Right atrium auricular region (tissue), 2 donors: Measurements from ENCODE around the gene EPS8. TPM values are rescaled to one million over a fixed set of nuclear protein-coding genes. Genes with fewer than 3 reads are reported as not detected.
A peak's percentile ranks its signal among the peaks of the same experiment; 100 is the strongest.

ENCODE experiments used
- DNase-seq: peaks from one replicate; pipeline ENCODE4 v3.0.0-alpha.2; 2019; ENCODE audit warnings: low spot score
- H3K27ac ChIP-seq, 2 donors: fragments of 200-600 bp; sonication (generic); 1 replicate in 1 of 2; 2 replicates in 1 of 2; pipeline ENCODE4 v1.5.1; 2016 to 2019
- H3K27me3 ChIP-seq, 2 donors: fragments of 200-600 bp; sonication (generic); one replicate each; pipeline versions ENCODE4 v1.5.1 to v1.6.0; 2017 to 2019
- H3K36me3 ChIP-seq: fragments of 200-600 bp; sonication (generic); one replicate; pipeline ENCODE4 v1.5.1; 2016
- H3K4me1 ChIP-seq, 2 donors: fragments of 200-600 bp; sonication (generic); one replicate each; pipeline versions ENCODE4 v1.5.1 to v1.6.0; 2017 to 2019
- H3K4me3 ChIP-seq, 2 donors: fragments of 200-600 bp; sonication (generic); 1 replicate in 1 of 2; 2 replicates in 1 of 2; pipeline ENCODE4 v1.5.1; 2017 to 2019; ENCODE audit warnings: mild to moderate bottlenecking in 1 of 2, moderate library complexity in 1 of 2
- H3K9me3 ChIP-seq, 2 donors: fragments of 200-600 bp; sonication (generic); one replicate each; pipeline ENCODE4 v1.5.1; 2019
- total RNA-seq, 2 donors: library from RNA; depleted of rRNA; stranded (reverse); fragments of >200 nt; gene quantifications; one replicate each; pipeline ENCODE4 v1.1.0, GENCODE V29; 2016
- TF ChIP-seq, protein P1 (sequence below), 2 donors: fragments of 200-600 bp; sonication (generic); IDR thresholded peaks; one replicate each; pipeline ENCODE4 v1.5.1; 2019; ENCODE audit warnings: antibody characterized with exemption in 2 of 2

Gene EPS8
- total RNA-seq, 2 donors from 2014 or later: 46.9 to 72.3 TPM

DNA sequence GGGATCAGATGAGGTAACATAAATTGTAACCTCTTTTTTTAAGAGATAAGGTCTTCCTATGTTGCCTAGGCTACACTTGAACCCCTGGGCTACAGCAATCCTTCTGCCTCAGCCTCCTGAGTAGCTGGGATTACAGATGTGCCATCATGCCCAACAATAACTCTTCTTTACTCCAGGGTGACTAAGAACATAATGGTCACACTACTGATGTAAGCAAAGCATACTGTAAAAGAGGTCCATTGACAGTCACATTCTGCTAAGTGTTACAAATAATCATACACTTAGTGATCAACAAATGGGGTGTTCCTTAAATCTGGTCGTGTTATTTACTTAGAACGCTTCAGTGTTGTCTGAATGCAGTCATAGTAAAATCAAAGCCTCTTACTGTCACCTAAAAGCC, 68.9 kb downstream of the EPS8 start:
- no peak overlapping the region for H3K4me3 ChIP-seq
- peaks cover 0 to 37% of the 10 kb centered on the region in 2 donors for H3K4me1 ChIP-seq
- TF ChIP-seq, protein P1, sequence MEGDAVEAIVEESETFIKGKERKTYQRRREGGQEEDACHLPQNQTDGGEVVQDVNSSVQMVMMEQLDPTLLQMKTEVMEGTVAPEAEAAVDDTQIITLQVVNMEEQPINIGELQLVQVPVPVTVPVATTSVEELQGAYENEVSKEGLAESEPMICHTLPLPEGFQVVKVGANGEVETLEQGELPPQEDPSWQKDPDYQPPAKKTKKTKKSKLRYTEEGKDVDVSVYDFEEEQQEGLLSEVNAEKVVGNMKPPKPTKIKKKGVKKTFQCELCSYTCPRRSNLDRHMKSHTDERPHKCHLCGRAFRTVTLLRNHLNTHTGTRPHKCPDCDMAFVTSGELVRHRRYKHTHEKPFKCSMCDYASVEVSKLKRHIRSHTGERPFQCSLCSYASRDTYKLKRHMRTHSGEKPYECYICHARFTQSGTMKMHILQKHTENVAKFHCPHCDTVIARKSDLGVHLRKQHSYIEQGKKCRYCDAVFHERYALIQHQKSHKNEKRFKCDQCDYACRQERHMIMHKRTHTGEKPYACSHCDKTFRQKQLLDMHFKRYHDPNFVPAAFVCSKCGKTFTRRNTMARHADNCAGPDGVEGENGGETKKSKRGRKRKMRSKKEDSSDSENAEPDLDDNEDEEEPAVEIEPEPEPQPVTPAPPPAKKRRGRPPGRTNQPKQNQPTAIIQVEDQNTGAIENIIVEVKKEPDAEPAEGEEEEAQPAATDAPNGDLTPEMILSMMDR (IDR thresholded peaks at IDR 0.05): no peak
- no peaks in the 10 kb centered on the region for H3K9me3 ChIP-seq
- no peaks in the 10 kb centered on the region for H3K36me3 ChIP-seq
- DNase-seq: no peak
- no peaks in the 10 kb centered on the region for H3K27me3 ChIP-seq
- H3K27ac ChIP-seq: peak overlapping the region in 1 of 2 donors; percentile 20

GRCh38 chr12:15719230-15719629, 70.0 kb downstream of the EPS8 start:
- TF ChIP-seq, protein P1 (IDR thresholded peaks at IDR 0.05): no peak
- H3K4me3 ChIP-seq: no peak overlapping the region
- H3K9me3 ChIP-seq: no peaks in the 10 kb centered on the region
- H3K36me3 ChIP-seq: no peaks in the 10 kb centered on the region
- peak overlapping the region in 1 of 2 donors; percentile 34 for H3K27ac ChIP-seq
- DNase-seq: no peak
- peaks cover 0 to 37% of the 10 kb centered on the region in 2 donors for H3K4me1 ChIP-seq
- no peaks in the 10 kb centered on the region for H3K27me3 ChIP-seq

DNA sequence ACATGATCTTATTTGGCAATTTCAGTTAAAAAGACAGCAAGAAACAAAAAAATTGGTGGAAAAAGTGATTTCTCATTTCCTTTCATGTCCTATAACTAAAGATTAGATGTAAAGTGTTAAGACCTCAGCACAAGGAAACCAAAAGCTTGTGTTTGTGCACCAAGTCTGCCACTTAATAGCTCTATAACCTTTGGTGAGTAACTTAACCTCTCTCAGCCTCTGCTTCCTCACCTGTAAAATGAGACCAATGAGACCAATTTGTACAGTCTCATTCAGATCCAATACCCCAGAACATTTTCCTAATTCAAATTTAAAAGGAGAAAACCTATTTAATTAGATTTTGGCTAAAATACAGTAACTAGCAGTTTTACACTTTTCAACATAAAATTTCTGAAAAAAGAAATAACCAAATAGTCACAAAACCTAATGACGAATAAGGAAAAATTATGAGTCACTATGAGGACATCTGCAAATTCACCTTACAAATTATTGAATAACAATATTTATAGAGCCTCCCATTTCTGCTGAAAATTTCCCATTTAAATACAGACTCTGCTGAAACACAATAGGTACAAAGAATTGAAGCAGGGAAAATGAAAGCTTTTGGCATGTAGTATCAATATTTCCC, 71.1 kb downstream of the EPS8 start:
- no peaks in the 10 kb centered on the region for H3K27me3 ChIP-seq
- peaks cover 0 to 48% of the 10 kb centered on the region in 2 donors for H3K4me1 ChIP-seq
- H3K36me3 ChIP-seq: no peaks in the 10 kb centered on the region
- TF ChIP-seq, protein P1 (IDR thresholded peaks at IDR 0.05): no peak
- peak overlapping the region in 1 of 2 donors; percentile 34 for H3K27ac ChIP-seq
- no peaks in the 10 kb centered on the region for H3K9me3 ChIP-seq
- H3K4me3 ChIP-seq: no peak overlapping the region
- DNase-seq: no peak

- no peaks in the 10 kb centered on the region for H3K9me3 ChIP-seq
- peaks cover 0 to 49% of the 10 kb centered on the region in 2 donors for H3K4me1 ChIP-seq
- no peaks in the 10 kb centered on the region for H3K27me3 ChIP-seq
- TF ChIP-seq, protein P1 (IDR thresholded peaks at IDR 0.05): no peak
- H3K4me3 ChIP-seq: no peak overlapping the region
- DNase-seq: no peak
- H3K36me3 ChIP-seq: no peaks in the 10 kb centered on the region
- no peak overlapping the region for H3K27ac ChIP-seq
These were observed 72.6 kb downstream of the EPS8 start for GRCh38 chr12:15716581-15716980.

DNA sequence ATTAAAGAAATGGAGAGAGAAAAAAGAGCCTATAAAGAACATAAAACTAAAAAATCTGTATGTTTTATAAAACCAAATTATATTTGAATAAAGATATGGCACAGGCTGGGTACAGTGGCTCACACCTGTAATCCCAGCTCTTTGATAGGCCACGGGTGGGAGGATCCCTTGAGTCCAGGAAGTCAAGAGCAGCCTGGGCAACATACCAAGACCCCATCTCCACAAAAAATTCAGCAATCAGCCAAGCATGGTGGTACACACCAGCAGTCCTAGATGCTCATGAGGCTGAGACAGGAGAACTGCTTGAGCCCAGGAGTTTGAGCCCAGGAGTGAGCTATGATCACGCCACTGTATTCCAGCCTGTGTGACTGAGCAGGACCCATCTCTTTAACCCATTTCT, 74.9 kb downstream of the EPS8 start:
- no peaks in the 10 kb centered on the region for H3K36me3 ChIP-seq
- no peak for DNase-seq
- H3K4me1 ChIP-seq: peaks cover 0 to 31% of the 10 kb centered on the region in 2 donors
- H3K27me3 ChIP-seq: no peaks in the 10 kb centered on the region
- H3K4me3 ChIP-seq: no peak overlapping the region
- H3K9me3 ChIP-seq: no peaks in the 10 kb centered on the region
- TF ChIP-seq, protein P1 (IDR thresholded peaks at IDR 0.05): no peak
- H3K27ac ChIP-seq: no peak overlapping the region
